ENCODE results near the gene ARHGAP24. TPM values are rescaled to one million over a fixed set of nuclear protein-coding genes. Genes with fewer than 3 reads are reported as not detected.

ARHGAP24 gene
- total RNA-seq, 1 donor from 2014 or later, result 10.9 TPM

GRCh38 chr4:85783900-85784299 is 308.9 kb downstream of the ARHGAP24 start:
- no peak overlapping the region for H3K27ac Mint-ChIP-seq

GRCh38 chr4:85784348-85784747 is 309.4 kb downstream of the ARHGAP24 start:
- Mint-ChIP-seq H3K9me3 (no peaks in the 10 kb centered on the region), H3K27ac (no peak overlapping the region), H3K4me3 (no peak overlapping the region), H3K4me1 (ENCODE audit: unreplicated experiment) (peaks cover 11% of the 10 kb centered on the region), H3K27me3 (no peaks in the 10 kb centered on the region), H3K36me3 (no peaks in the 10 kb centered on the region)
- TF ChIP-seq CTCF (conservative IDR thresholded peaks at IDR 0.05), result no peak
- DNase-seq (ENCODE audit: extremely low spot score, unreplicated experiment), result no peak

More at GRCh38 chr4:85783900-85784299, 308.9 kb downstream of the ARHGAP24 start:
- no peaks in the 10 kb centered on the region for H3K27me3 Mint-ChIP-seq
- H3K4me1 Mint-ChIP-seq (ENCODE audit: unreplicated experiment), result peaks cover 15% of the 10 kb centered on the region
- no peaks in the 10 kb centered on the region for H3K9me3 Mint-ChIP-seq
- no peak overlapping the region for H3K4me3 Mint-ChIP-seq
- no peaks in the 10 kb centered on the region for H3K36me3 Mint-ChIP-seq
- no peak for TF ChIP-seq CTCF (conservative IDR thresholded peaks at IDR 0.05)
- DNase-seq (ENCODE audit: extremely low spot score, unreplicated experiment), result no peak

- Mint-ChIP-seq H3K36me3 (no peaks in the 10 kb centered on the region), H3K27me3 (no peaks in the 10 kb centered on the region), H3K4me1 (ENCODE audit: unreplicated experiment) (peaks cover 11% of the 10 kb centered on the region), H3K27ac (no peak overlapping the region), H3K4me3 (no peak overlapping the region), H3K9me3 (no peaks in the 10 kb centered on the region)
- no peak for DNase-seq (ENCODE audit: extremely low spot score, unreplicated experiment)
- TF ChIP-seq CTCF (conservative IDR thresholded peaks at IDR 0.05), result no peak
Measured at GRCh38 chr4:85784947-85785346, 310.0 kb downstream of the ARHGAP24 start.

GRCh38 chr4:85787133-85787532 is 312.2 kb downstream of the ARHGAP24 start:
- H3K4me1 Mint-ChIP-seq (ENCODE audit: unreplicated experiment), result peaks cover 7% of the 10 kb centered on the region
- H3K4me3 Mint-ChIP-seq, result no peak overlapping the region
- no peak overlapping the region for H3K27ac Mint-ChIP-seq
- DNase-seq (ENCODE audit: extremely low spot score, unreplicated experiment), result no peak
- H3K27me3 Mint-ChIP-seq, result no peaks in the 10 kb centered on the region
- no peaks in the 10 kb centered on the region for H3K36me3 Mint-ChIP-seq
- no peak for TF ChIP-seq CTCF (conservative IDR thresholded peaks at IDR 0.05)
- no peaks in the 10 kb centered on the region for H3K9me3 Mint-ChIP-seq

GRCh38 chr4:85788604-85789003 is 313.7 kb downstream of the ARHGAP24 start:
- Mint-ChIP-seq H3K9me3 (no peaks in the 10 kb centered on the region), H3K4me3 (no peak overlapping the region), H3K36me3 (no peaks in the 10 kb centered on the region), H3K27ac (no peak overlapping the region), H3K4me1 (ENCODE audit: unreplicated experiment) (peaks cover 7% of the 10 kb centered on the region), H3K27me3 (no peaks in the 10 kb centered on the region)
- no peak for DNase-seq (ENCODE audit: extremely low spot score, unreplicated experiment)
- no peak for TF ChIP-seq CTCF (conservative IDR thresholded peaks at IDR 0.05)

GRCh38 chr4:85789241-85789640 is 314.3 kb downstream of the ARHGAP24 start:
- Mint-ChIP-seq H3K4me3 (no peak overlapping the region), H3K27ac (no peak overlapping the region), H3K27me3 (no peaks in the 10 kb centered on the region), H3K36me3 (no peaks in the 10 kb centered on the region), H3K4me1 (ENCODE audit: unreplicated experiment) (peaks cover 3% of the 10 kb centered on the region), H3K9me3 (no peaks in the 10 kb centered on the region)
- DNase-seq (ENCODE audit: extremely low spot score, unreplicated experiment), result no peak
- TF ChIP-seq CTCF (conservative IDR thresholded peaks at IDR 0.05), result no peak

Data from type B pancreatic cell (in vitro differentiated cells).